AG08396 (cell line): ENCODE results near the gene MMD2.

Source experiments
- DNase-seq: peaks from one replicate; pipeline ENCODE4 v3.0.0; 2012; ENCODE audit warnings: low spot score, mixed read lengths

Gene MMD2

DNA sequence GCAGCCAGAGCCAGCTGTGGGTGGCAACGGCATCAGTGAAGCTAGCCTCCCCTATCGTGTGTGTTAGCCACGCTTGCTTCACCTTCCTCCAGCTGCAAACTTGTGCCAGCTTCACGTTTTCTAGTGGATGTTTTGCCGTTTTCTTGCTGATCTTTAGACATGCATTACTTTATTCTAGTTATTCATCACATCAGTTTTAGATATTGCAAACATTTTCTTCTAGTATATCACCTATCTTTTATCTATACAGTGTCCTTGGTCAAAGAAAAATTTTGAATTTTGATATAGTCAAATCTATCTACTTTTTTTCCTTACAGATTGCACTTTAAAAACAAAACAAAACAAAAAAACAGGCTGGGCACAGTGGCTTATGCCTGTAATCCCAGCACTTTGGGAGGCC lies 90.5 kb downstream of the MMD2 start:
- DNase-seq = no peak

DNA sequence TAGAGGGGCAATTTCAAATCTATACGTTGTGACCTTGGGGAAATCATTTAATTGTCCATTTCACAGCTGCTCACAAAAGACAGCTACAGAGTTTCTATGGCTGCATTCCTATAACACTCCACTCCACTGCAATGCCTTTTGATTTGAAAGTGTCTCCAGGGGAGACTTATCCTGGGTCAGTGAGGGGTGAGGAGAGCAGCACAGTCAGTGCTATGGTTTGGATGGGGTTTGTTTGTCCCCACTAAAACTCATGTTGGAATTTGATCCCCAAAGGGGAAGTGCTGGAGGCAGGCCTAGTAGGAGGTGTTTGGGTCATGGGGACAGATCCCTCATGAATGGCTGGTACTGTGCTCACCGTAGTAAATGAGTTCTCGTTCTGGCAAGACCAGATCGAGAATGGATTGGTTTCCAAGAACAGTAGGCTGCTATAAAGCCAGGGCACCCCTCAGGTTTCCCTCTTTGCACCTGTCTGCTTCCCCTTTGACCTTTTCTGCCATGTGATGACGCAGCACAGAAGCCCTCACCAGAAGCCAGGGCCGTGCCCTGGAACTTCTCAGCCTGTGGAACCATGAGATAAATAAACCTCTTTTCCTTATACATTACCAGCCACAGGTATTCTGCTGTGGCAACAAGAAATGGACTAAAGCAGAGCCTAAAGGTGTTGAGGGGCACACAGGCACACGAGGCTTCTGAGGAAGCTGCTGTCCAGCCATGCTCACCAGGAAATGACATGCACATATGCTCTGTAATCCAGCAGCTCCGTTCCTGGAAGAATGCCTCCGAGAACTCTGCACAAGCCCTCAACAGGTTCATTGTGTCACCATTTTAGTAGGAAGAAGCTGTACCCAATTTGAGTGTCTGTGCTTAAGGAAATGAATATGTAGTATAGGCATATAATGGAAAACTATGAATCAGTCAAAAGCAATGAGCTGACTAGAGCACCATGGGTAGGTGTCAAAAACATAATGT lies 92.2 kb downstream of the MMD2 start:
- no peak for DNase-seq

DNA sequence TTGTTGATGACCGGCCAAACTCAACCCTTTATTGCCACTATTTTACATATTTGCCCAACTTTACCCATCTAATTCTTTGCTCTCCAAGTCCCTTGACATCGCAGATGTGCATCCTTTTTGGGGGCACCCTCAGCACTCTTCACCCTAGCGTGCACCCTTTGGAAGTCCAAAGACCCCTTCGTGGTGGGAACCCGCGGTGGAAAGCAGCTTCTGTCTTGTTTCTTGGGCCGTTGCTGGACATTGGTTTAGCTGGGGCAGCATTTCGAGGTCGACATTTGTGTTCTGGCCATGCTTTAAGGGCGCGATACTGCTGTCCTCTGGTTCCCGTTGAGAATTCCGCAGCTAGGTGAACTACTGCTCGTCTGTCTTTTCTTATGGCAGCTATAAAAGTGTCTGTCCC lies 96.8 kb downstream of the MMD2 start:
- no peak for DNase-seq

DNA sequence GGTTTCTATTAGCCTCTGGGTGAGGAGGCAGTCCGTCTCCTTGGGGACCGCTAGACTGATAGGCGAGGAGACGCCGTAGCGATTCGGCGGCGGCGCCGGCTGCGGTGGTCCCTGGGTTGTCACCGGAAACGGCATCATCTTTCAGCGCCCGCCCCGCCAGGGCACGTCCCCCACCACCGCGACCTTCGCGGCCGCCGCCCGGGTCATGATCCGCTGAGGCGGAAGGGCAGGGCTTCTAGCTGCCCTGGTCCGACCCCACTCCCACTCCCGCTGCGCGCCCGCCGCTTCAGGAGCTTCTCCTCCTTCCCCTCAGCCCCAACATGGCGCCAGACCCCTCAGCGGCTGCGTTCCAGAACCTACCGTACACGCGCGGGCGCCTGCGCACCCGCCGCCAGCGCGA lies 97.3 kb downstream of the MMD2 start, which contains the start of gene PAPOLB:
TSS of gene PAPOLB (minus strand) at position 358 of the 400 bp plus-strand sequence. CDS start at position 138, 220 bp downstream.
- DNase-seq = no peak

DNA sequence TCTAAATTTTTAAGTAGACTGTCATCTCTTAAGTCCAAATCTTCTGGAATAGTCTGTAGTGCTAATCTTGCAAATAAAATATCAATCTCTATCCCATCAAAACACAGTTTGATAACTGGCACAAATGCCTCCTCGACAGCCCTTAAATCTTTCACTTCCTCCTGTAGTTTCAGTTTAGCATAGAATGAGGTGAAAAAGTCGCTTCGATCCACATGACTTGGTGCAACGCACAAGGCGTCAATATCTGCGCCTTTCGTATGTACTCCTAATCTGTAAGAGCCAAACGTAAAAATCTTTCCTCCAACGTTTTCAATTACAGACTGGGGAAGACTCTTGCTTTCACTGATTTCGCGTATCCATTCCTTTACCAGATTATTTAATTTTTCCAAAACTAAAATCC lies 97.8 kb downstream of the MMD2 start:
- no peak for DNase-seq

DNA sequence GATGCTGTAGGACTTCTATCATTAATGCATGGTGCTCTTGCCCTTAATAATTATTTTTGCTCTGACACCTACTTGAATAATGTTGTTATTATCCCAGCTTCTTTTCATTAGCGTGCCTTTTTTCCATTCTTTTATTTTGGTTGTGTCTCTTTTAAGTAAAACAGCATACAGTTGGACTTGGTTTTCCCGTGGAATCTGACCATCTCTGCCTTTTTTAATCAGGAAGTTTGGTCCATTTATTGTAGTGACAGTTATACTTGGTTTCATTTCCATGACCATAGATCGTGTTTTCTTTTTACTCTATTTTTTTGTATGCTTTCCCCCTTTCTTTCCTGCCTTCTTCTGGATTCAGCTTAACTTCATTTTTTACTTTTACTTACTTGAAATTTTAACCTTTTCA lies 101.8 kb downstream of the MMD2 start:
- DNase-seq = no peak

DNA sequence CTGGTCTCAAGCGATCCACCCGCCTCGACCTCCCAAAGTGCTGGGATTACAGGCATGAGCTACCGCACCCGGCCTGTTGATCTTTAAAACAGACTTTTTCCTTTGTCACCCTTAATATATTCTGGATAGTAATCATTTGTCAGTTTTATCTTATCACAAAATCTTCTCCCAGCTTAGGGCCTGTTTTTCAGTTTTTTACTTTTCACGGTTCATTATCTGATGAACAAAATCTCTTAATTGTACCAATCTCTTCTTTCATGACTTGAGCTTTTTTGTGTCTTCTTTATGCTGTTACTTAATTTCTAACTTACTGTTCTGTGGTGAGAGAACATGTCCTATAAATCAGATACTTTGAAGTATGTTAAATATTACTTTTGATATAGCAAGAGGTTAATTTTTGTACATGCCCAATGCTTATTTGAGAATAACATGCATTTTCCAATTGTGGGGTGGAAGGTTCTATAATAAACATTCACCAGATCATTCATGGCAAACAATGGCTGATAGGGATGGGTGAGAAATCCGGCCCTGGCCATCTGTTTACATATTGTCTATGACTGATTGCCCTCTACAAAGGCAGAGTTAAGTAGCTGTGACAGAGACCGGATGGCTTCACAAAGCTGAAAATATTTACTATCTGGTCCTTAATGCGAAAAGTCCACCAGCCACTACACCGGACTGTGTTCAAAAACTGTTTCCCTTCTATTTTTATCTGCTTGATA lies 102.5 kb downstream of the MMD2 start:
- no peak for DNase-seq
